ENCODE data around the gene OTX1. TPM values are rescaled to one million over a fixed set of nuclear protein-coding genes. Genes with fewer than 3 reads are reported as not detected.
"Not testable (repeated sequence)": the region's sequence is repeated elsewhere in the genome, so short reads cannot be mapped to it uniquely, and the experiment has no call there.

The OTX1 gene
- total RNA-seq, result not detected

GRCh38 chr2:63050334-63051041 lies at the start of gene OTX1:
Gene OTX1, plus strand, starts transcription at chr2:63050830. Its CDS starts 2,161 bp downstream, at chr2:63052991.
- H3K27me3 Mint-ChIP-seq, result peaks cover 78% of the 10 kb centered on the region
- DNase-seq (peak; percentile 80), ATAC-seq (peak; percentile 80)
- intact Hi-C loops (cut with DNase I, micrococcal nuclease), result loop anchor here (2.0 to 10.0 kb wide), 9 partner anchors 263 to 792 kb away; partner anchors contain the start of genes MDH1 (in 2 of the 2), WDPCP (in 2 of the 2), EHBP1 (in 1 of the 2) and UGP2 (in 1 of the 2)
- H3K4me1 Mint-ChIP-seq, result peaks cover 60% of the 10 kb centered on the region
- peak within 1 kb of the TSS; percentile 47 for H3K27ac Mint-ChIP-seq
- H3K4me3 Mint-ChIP-seq, result peak within 1 kb of the TSS; percentile 75
- ChIA-PET POLR2A (no interaction called here), CTCF (no interaction called here)
- peaks cover 5% of the 10 kb centered on the region for H3K36me3 Mint-ChIP-seq (ENCODE audit: low read depth)
- H3K9me3 Mint-ChIP-seq (ENCODE audit: low read depth), result no peaks in the 10 kb centered on the region

DNA sequence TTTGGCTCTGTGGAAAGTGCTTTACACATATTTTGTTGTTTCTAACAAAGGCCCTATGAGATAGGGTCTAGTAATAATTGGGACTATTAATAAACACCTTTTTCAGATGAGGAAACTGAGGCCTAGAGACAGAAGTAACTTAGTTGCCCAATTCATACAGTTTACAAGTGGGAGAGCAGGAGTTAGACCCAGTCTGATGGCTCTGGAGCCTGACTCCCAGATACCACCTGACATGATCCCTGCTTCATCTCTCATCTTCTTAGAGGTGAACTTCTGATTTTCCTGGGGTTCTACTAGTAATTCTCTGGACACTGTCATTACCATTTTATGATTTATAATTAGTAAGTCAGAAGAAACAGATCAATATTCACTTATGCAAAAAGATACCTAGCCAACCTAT lies 49.1 kb upstream of the OTX1 start:
- POLR2A ChIA-PET, result no interaction called here
- Mint-ChIP-seq H3K9me3 (ENCODE audit: low read depth) (no peaks in the 10 kb centered on the region), H3K36me3 (ENCODE audit: low read depth) (peaks cover 18% of the 10 kb centered on the region), H3K4me1 (no peaks in the 10 kb centered on the region), H3K4me3 (no peak overlapping the region), H3K27ac (no peak overlapping the region), H3K27me3 (no peaks in the 10 kb centered on the region)
- ATAC-seq (no peak), DNase-seq (no peak)
- intact Hi-C loops (cut with DNase I, micrococcal nuclease), result no loop called here
- CTCF ChIA-PET, result no interaction called here

- ChIA-PET CTCF (interaction anchor here (0.7 kb wide), 1 partner anchor 50 kb away, joined by 3 read pairs; no protein-coding TSS in a partner anchor), POLR2A (no interaction called here)
- H3K27ac Mint-ChIP-seq, result no peak overlapping the region
These were observed 47.3 kb upstream of the OTX1 start for GRCh38 chr2:63003351-63003750.

DNA sequence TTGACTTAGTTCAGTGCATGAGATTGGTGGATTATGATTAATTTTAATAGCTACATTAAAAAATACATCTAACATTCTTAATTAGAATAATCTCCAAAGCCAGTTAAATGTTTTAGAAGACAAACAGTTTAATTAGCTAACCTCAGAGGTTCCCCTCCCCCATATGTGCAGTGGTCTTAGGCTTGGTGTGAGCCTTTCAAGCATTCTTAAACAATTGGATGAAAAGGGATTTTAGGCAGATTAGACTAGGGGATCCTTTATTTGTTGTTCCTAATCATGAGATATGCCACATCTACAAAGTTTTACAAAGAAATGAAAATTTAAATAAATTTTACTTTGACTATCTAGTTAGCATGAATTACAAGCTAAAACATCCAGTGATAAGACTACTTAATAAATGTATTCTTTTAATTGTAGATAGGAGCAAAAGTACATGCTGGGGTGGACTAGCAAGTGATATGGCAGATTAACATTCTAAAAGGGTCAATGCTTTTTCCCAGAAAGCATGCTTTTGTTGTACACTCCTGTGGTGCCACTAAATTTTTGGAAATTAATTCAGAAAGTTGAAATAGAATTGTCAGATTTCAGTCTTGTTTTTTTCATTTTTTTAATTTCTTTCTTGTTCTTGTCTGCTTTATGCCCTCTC lies 42.7 kb upstream of the OTX1 start:
- no peaks in the 10 kb centered on the region for H3K27me3 Mint-ChIP-seq
- POLR2A ChIA-PET, result no interaction called here
- H3K36me3 Mint-ChIP-seq (ENCODE audit: low read depth), result peaks cover 9% of the 10 kb centered on the region
- CTCF ChIA-PET, result interaction anchor here (0.9 kb wide), 1 partner anchor 13 kb away, joined by 3 read pairs; no protein-coding TSS in a partner anchor
- H3K9me3 Mint-ChIP-seq (ENCODE audit: low read depth), result no peaks in the 10 kb centered on the region
- DNase-seq (no peak), ATAC-seq (no peak)
- no peaks in the 10 kb centered on the region for H3K4me1 Mint-ChIP-seq
- no peak overlapping the region for H3K27ac Mint-ChIP-seq
- H3K4me3 Mint-ChIP-seq, result no peak overlapping the region
- intact Hi-C loops (cut with DNase I, micrococcal nuclease), result no loop called here

More at GRCh38 chr2:63003351-63003750, 47.3 kb upstream of the OTX1 start:
- Mint-ChIP-seq H3K36me3 (ENCODE audit: low read depth) (peaks cover 12% of the 10 kb centered on the region), H3K4me1 (no peaks in the 10 kb centered on the region), H3K27me3 (no peaks in the 10 kb centered on the region), H3K4me3 (no peak overlapping the region), H3K9me3 (ENCODE audit: low read depth) (no peaks in the 10 kb centered on the region)
- DNase-seq, result no peak
- intact Hi-C loops (cut with DNase I, micrococcal nuclease), result no loop called here
- no peak for ATAC-seq

- H3K27ac Mint-ChIP-seq, result no peak overlapping the region
- ATAC-seq, result no peak
- no peaks in the 10 kb centered on the region for H3K9me3 Mint-ChIP-seq (ENCODE audit: low read depth)
- H3K4me1 Mint-ChIP-seq, result no peaks in the 10 kb centered on the region
- no peak overlapping the region for H3K4me3 Mint-ChIP-seq
- intact Hi-C loops (cut with DNase I, micrococcal nuclease), result no loop called here
- ChIA-PET POLR2A (no interaction called here), CTCF (no interaction called here)
- peaks cover 9% of the 10 kb centered on the region for H3K36me3 Mint-ChIP-seq (ENCODE audit: low read depth)
- H3K27me3 Mint-ChIP-seq, result no peaks in the 10 kb centered on the region
- DNase-seq, result no peak
These were observed 41.8 kb upstream of the OTX1 start for GRCh38 chr2:63008838-63009237.

- POLR2A ChIA-PET, result no interaction called here
- no peaks in the 10 kb centered on the region for H3K4me1 Mint-ChIP-seq
- no peak for ATAC-seq
These were observed 41.1 kb upstream of the OTX1 start for GRCh38 chr2:63009490-63009889.

GRCh38 chr2:63012541-63012940 lies 38.1 kb upstream of the OTX1 start:
- POLR2A ChIA-PET, result no interaction called here
- H3K36me3 Mint-ChIP-seq (ENCODE audit: low read depth), result peaks cover 5% of the 10 kb centered on the region
- no peaks in the 10 kb centered on the region for H3K4me1 Mint-ChIP-seq
- DNase-seq (no peak), ATAC-seq (no peak)
- CTCF ChIA-PET, result interaction anchor here (0.5 to 0.8 kb wide), 3 partner anchors 15 to 537 kb away, joined by 3 to 4 read pairs (median 3); no protein-coding TSS in a partner anchor
- intact Hi-C loops (cut with DNase I, micrococcal nuclease), result no loop called here
- no peak overlapping the region for H3K27ac Mint-ChIP-seq
- H3K9me3 Mint-ChIP-seq (ENCODE audit: low read depth), result no peaks in the 10 kb centered on the region
- H3K27me3 Mint-ChIP-seq, result no peaks in the 10 kb centered on the region
- H3K4me3 Mint-ChIP-seq, result no peak overlapping the region

More at GRCh38 chr2:63009490-63009889, 41.1 kb upstream of the OTX1 start:
- CTCF ChIA-PET, result no interaction called here
- H3K9me3 Mint-ChIP-seq (ENCODE audit: low read depth), result no peaks in the 10 kb centered on the region
- no peaks in the 10 kb centered on the region for H3K27me3 Mint-ChIP-seq
- DNase-seq, result no peak
- H3K4me3 Mint-ChIP-seq, result no peak overlapping the region
- intact Hi-C loops (cut with DNase I, micrococcal nuclease), result no loop called here
- H3K36me3 Mint-ChIP-seq (ENCODE audit: low read depth), result peaks cover 5% of the 10 kb centered on the region
- H3K27ac Mint-ChIP-seq, result no peak overlapping the region

DNA sequence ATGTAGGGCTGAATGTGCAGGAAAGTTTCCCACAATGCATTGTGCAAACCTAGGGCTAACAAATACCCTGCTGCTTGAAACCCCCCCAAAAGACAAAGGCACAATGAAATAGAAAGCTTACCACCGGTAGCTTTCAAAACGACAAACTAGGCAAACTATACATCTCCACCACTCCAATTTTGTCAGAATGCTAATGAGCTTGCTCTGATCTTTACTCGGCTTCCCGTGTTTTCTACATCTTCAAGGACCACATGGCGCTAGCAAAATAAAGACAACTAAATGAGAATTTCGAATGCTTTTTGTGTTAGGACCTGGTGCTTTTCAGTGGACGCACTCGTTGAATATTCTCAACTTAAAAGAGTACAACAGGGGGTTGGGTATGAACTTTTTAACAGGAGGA lies 37.2 kb upstream of the OTX1 start:
- intact Hi-C loops (cut with DNase I, micrococcal nuclease), result no loop called here
- POLR2A ChIA-PET, result no interaction called here
- CTCF ChIA-PET, result interaction anchor here (1.4 kb wide), 1 partner anchor 8 kb away, joined by 3 read pairs; no protein-coding TSS in a partner anchor
- H3K4me1 Mint-ChIP-seq, result no peaks in the 10 kb centered on the region
- H3K27ac Mint-ChIP-seq, result no peak overlapping the region
- H3K4me3 Mint-ChIP-seq, result no peak overlapping the region
- no peaks in the 10 kb centered on the region for H3K9me3 Mint-ChIP-seq (ENCODE audit: low read depth)
- ATAC-seq, result no peak
- no peak for DNase-seq
- H3K27me3 Mint-ChIP-seq, result no peaks in the 10 kb centered on the region
- H3K36me3 Mint-ChIP-seq (ENCODE audit: low read depth), result peaks cover 5% of the 10 kb centered on the region

DNA sequence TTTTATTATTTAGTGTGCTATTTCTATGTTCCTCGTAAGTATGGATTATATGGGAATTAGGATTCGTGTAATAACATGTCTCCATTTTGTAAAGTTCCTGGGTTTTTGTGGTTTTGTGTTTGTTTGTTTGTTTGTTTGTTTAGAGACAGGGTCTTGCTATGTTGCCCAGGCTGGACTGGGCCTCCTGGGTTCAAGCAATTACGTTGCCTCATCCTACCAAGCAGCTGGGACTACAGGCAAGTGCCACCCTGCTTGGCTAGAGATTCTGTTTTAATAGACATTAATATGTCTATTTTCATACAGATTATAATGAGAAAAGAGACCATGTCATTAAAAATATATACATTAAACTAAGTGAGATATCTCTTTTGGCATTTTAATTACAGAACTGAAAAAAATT lies 35.2 kb upstream of the OTX1 start:
- intact Hi-C loops (cut with DNase I, micrococcal nuclease), result no loop called here
- Mint-ChIP-seq H3K9me3 (ENCODE audit: low read depth) (no peaks in the 10 kb centered on the region), H3K4me3 (no peak overlapping the region), H3K27ac (no peak overlapping the region), H3K36me3 (ENCODE audit: low read depth) (peaks cover 5% of the 10 kb centered on the region), H3K4me1 (no peaks in the 10 kb centered on the region), H3K27me3 (no peaks in the 10 kb centered on the region)
- DNase-seq (no peak), ATAC-seq (no peak)
- CTCF ChIA-PET, result no interaction called here
- POLR2A ChIA-PET, result no interaction called here

DNA sequence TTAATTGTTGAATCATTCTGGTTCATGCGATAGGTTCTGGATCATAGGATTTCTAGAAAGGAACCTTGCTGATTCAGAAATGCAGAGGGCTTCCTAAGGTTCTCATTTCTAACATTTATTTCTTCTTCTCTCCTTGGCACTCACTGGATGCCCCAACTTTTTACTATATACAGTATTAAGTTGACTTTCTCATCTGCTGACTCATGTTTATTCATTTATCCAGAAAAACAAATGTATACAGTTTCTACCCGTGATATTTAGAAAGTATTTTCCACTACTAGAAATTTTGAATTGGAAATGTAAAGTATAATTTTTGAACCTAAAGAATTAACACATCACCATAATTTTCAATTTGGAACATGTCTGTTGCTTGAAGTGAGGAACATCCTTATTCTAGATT lies 32.2 kb upstream of the OTX1 start:
- no peaks in the 10 kb centered on the region for H3K27me3 Mint-ChIP-seq
- intact Hi-C loops (cut with DNase I, micrococcal nuclease), result no loop called here
- H3K36me3 Mint-ChIP-seq (ENCODE audit: low read depth), result peaks cover 8% of the 10 kb centered on the region
- DNase-seq (no peak), ATAC-seq (no peak)
- H3K4me3 Mint-ChIP-seq, result no peak overlapping the region
- H3K27ac Mint-ChIP-seq, result no peak overlapping the region
- H3K9me3 Mint-ChIP-seq (ENCODE audit: low read depth), result no peaks in the 10 kb centered on the region
- no peaks in the 10 kb centered on the region for H3K4me1 Mint-ChIP-seq
- ChIA-PET CTCF (no interaction called here), POLR2A (no interaction called here)

DNA sequence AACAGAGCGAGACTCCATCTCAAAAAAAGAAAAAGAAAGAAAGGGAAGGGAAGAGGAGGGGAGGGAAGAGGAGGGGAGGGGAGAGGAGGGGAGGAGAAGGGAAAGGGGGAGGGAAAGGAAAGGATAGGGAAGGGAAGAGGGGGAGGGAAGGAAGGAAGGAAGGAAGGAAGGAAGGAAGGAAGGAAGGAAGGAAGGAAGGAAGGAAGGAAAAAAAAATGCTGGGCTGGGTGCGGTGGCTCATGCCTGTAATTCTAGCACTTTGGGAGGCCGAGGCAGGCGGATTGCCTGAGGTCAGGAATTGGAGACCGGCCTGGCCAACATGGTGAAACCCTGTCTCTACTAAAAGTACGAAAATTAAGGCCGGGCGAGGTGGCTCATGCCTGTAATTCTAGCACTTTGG lies 30.9 kb upstream of the OTX1 start:
- H3K27me3 Mint-ChIP-seq; POLR2A ChIA-PET; H3K27ac Mint-ChIP-seq; CTCF ChIA-PET; H3K4me1 Mint-ChIP-seq; intact Hi-C loops (cut with DNase I, micrococcal nuclease); H3K36me3 Mint-ChIP-seq (ENCODE audit: low read depth); H3K4me3 Mint-ChIP-seq; ATAC-seq; H3K9me3 Mint-ChIP-seq (ENCODE audit: low read depth); DNase-seq: not testable (repeated sequence)

GRCh38 chr2:63023444-63023843 lies 27.2 kb upstream of the OTX1 start:
- no peaks in the 10 kb centered on the region for H3K27me3 Mint-ChIP-seq
- DNase-seq, result peak; percentile 13
- H3K27ac Mint-ChIP-seq, result no peak overlapping the region
- CTCF ChIA-PET, result interaction anchor here (0.5 to 0.7 kb wide), 2 partner anchors 110 to 981 kb away, joined by 3 read pairs; no protein-coding TSS in a partner anchor
- no peak for ATAC-seq
- no peak overlapping the region for H3K4me3 Mint-ChIP-seq
- peaks cover 10% of the 10 kb centered on the region for H3K36me3 Mint-ChIP-seq (ENCODE audit: low read depth)
- no peaks in the 10 kb centered on the region for H3K9me3 Mint-ChIP-seq (ENCODE audit: low read depth)
- POLR2A ChIA-PET, result no interaction called here
- H3K4me1 Mint-ChIP-seq, result no peaks in the 10 kb centered on the region
- intact Hi-C loops (cut with DNase I, micrococcal nuclease), result loop anchor here in 1 of 2 experiments (1.0 kb wide), 1 partner anchor 236 kb away; no protein-coding TSS in a partner anchor
